NCI-H2029 treated with DMSO at 0.1 percent for 48 hours (cell line): Measurements from ENCODE around the gene AHNAK.
"Not testable (repeated sequence)": the region's sequence is repeated elsewhere in the genome, so short reads cannot be mapped to it uniquely, and the experiment has no call there.

Source experiments
- DNase-seq: peaks from one replicate; lab custom pipeline; 2025; lab: John Stamatoyannopoulos, UW

Gene AHNAK

GRCh38 chr11:62386083-62386482 lies 160.5 kb downstream of the AHNAK start:
- not testable (repeated sequence) for DNase-seq

- DNase-seq, result no peak
These were observed 162.8 kb downstream of the AHNAK start for GRCh38 chr11:62383822-62384221.
